Measurements from ENCODE around the gene EDC4.

GRCh38 chr16:67882374-67883145 lies 9.7 kb downstream of the EDC4 start:
- TF ChIP-seq EZH2phosphoT487 (conservative IDR thresholded peaks at IDR 0.05; ENCODE audit: low read length): no peak
- no peak for TF ChIP-seq CTCF (IDR thresholded peaks at IDR 0.05; ENCODE audit: insufficient read depth, low read length, poor library complexity, severe bottlenecking)

Data from SU-DHL-6 (cell line).